ENCODE data around the gene MEGF10.
A peak's percentile ranks its signal among the peaks of the same experiment; 100 is the strongest.

The MEGF10 gene

DNA sequence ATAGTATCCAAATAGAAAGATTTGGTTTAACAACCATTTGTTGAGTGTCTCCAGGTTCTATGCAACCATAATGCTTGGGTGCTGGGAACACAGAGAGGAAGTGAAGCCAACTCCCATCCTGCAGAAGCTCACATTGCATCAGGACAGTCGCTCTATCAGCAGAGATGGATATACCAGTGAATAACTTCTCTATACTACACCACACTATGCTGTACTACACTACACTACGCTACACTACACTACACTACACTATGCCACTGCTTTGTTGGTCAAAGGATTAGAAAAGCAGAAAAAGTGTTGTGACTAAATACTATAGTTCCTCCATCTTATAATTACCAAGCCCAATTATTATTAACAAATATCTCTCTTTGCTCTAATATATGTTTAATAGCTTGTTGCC is 137.7 kb downstream of the MEGF10 start:
- Histone ChIP-seq H3K9me3 (ENCODE audit: control insufficient read depth, low read length) (no peaks in the 10 kb centered on the region), H4K91ac (ENCODE audit: low read length) (no peak overlapping the region), H3K23ac (ENCODE audit: low read length in 2 of 2) (no peak overlapping the region), H2BK15ac (ENCODE audit: low read depth, poor library complexity, severe bottlenecking) (no peak overlapping the region), H3K79me1 (replicated peaks; ENCODE audit: low read length, poor library complexity, severe bottlenecking) (no peaks in the 10 kb centered on the region), H2BK12ac (ENCODE audit: low read length in 2 of 2) (no peak overlapping the region), H3K36me3 (ENCODE audit: control insufficient read depth in 1 of 2, insufficient read depth in 2 of 2, low read depth in 1 of 2, low read length in 2 of 2) (no peaks in the 10 kb centered on the region), H3K4me2 (ENCODE audit: low read length, poor library complexity, severe bottlenecking) (no peak overlapping the region), H3K4me3 (ENCODE audit: insufficient read depth in 1 of 2, low read depth in 1 of 2, low read length in 2 of 2) (no peak overlapping the region), H2BK120ac (ENCODE audit: low read depth, low read length) (no peak overlapping the region), H4K8ac (ENCODE audit: low read length) (no peak overlapping the region), H2AK5ac (ENCODE audit: low read length, severe bottlenecking) (no peak overlapping the region), H3K27ac (ENCODE audit: low read length, poor library complexity, severe bottlenecking) (no peak overlapping the region), H3K27me3 (ENCODE audit: control insufficient read depth in 1 of 2, insufficient read depth in 1 of 2, low read length in 2 of 2) (no peaks in the 10 kb centered on the region), H2BK5ac (ENCODE audit: low read depth, low read length, poor library complexity, severe bottlenecking) (no peak overlapping the region), H3K4me1 (ENCODE audit: control insufficient read depth, insufficient read depth, low read depth, low read length) (peaks cover 2% of the 10 kb centered on the region), H3K14ac (ENCODE audit: low read length in 2 of 2) (no peak overlapping the region), H2AFZ (ENCODE audit: low read depth, low read length) (no peak overlapping the region), H3K9ac (ENCODE audit: low read length) (no peak overlapping the region), H3K18ac (ENCODE audit: low read depth in 1 of 2, low read length in 2 of 2) (no peak overlapping the region), H3K4ac (ENCODE audit: low read depth in 1 of 2, low read length in 2 of 2) (no peak overlapping the region)
- WGBS: 92% methylated on average over 2 of the region's 2 CpGs
- DNase-seq: no peak

DNA sequence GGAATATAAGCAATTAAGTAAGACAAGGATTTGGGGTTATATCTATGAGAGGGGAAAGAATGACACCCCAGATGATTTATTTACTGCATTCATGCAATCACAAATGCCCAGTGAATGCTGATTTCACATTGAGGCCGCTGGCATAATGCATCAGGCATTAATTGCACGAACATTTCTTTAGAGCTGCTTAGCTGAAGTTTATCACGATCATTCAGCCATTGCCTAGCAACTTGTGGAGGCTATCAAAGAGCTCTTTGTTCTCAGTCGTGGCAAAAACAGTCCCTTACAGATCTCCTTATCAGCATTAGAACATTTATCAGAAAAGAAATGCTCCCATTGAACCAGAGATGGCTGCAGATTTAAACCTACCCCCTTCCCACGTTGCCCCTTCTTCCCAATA is 138.2 kb downstream of the MEGF10 start:
- H2AK5ac ChIP-seq (ENCODE audit: low read length, severe bottlenecking): no peak overlapping the region
- 59% methylated on average over 4 of the region's 5 CpGs for WGBS

DNA sequence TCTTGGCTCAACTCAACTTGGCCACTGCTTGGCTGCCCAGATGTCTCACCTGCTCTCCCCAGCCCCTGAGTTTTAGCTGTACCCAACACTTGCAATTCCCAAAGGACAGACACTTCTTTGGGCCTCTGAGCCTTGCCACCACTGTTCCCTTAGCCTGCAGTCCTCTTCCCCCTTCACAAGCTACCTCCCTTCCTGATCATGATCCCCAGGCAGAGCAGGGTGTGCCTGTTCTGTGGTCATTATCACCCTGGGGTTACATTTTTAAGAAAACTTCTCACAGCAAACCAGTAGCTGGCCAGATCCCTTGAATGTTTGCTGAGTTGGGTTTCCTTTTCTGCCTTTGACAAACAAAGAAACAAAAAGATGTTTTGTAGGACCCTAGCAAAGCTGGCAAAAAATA is 139.3 kb downstream of the MEGF10 start:
- Histone ChIP-seq H2BK15ac (ENCODE audit: low read depth, poor library complexity, severe bottlenecking) (no peak overlapping the region), H3K27ac (ENCODE audit: low read length, poor library complexity, severe bottlenecking) (no peak overlapping the region), H3K23ac (ENCODE audit: low read length in 2 of 2) (no peak overlapping the region), H3K36me3 (ENCODE audit: control insufficient read depth in 1 of 2, insufficient read depth in 2 of 2, low read depth in 1 of 2, low read length in 2 of 2) (no peaks in the 10 kb centered on the region), H3K79me1 (replicated peaks; ENCODE audit: low read length, poor library complexity, severe bottlenecking) (no peaks in the 10 kb centered on the region), H3K9ac (ENCODE audit: low read length) (no peak overlapping the region), H4K91ac (ENCODE audit: low read length) (no peak overlapping the region), H3K4me2 (ENCODE audit: low read length, poor library complexity, severe bottlenecking) (no peak overlapping the region), H3K14ac (ENCODE audit: low read length in 2 of 2) (no peak overlapping the region), H3K4ac (ENCODE audit: low read depth in 1 of 2, low read length in 2 of 2) (no peak overlapping the region), H4K8ac (ENCODE audit: low read length) (peak overlapping the region; percentile 57), H3K27me3 (ENCODE audit: control insufficient read depth in 1 of 2, insufficient read depth in 1 of 2, low read length in 2 of 2) (no peaks in the 10 kb centered on the region), H3K9me3 (ENCODE audit: control insufficient read depth, low read length) (no peaks in the 10 kb centered on the region), H2AK5ac (ENCODE audit: low read length, severe bottlenecking) (no peak overlapping the region), H3K18ac (ENCODE audit: low read depth in 1 of 2, low read length in 2 of 2) (no peak overlapping the region), H2BK5ac (ENCODE audit: low read depth, low read length, poor library complexity, severe bottlenecking) (no peak overlapping the region), H2BK120ac (ENCODE audit: low read depth, low read length) (no peak overlapping the region), H2BK12ac (ENCODE audit: low read length in 2 of 2) (no peak overlapping the region), H2AFZ (ENCODE audit: low read depth, low read length) (no peak overlapping the region), H3K4me1 (ENCODE audit: control insufficient read depth, insufficient read depth, low read depth, low read length) (peaks cover 2% of the 10 kb centered on the region), H3K4me3 (ENCODE audit: insufficient read depth in 1 of 2, low read depth in 1 of 2, low read length in 2 of 2) (no peak overlapping the region)
- no peak for DNase-seq

More for the DNA sequence above, 138.2 kb downstream of the MEGF10 start:
- Histone ChIP-seq H2BK5ac (ENCODE audit: low read depth, low read length, poor library complexity, severe bottlenecking) (no peak overlapping the region), H4K91ac (ENCODE audit: low read length) (no peak overlapping the region), H3K4me1 (ENCODE audit: control insufficient read depth, insufficient read depth, low read depth, low read length) (peaks cover 2% of the 10 kb centered on the region), H2AFZ (ENCODE audit: low read depth, low read length) (no peak overlapping the region), H3K79me1 (replicated peaks; ENCODE audit: low read length, poor library complexity, severe bottlenecking) (no peaks in the 10 kb centered on the region), H3K4ac (ENCODE audit: low read depth in 1 of 2, low read length in 2 of 2) (no peak overlapping the region), H3K4me3 (ENCODE audit: insufficient read depth in 1 of 2, low read depth in 1 of 2, low read length in 2 of 2) (no peak overlapping the region), H3K27ac (ENCODE audit: low read length, poor library complexity, severe bottlenecking) (no peak overlapping the region), H3K9me3 (ENCODE audit: control insufficient read depth, low read length) (no peaks in the 10 kb centered on the region), H3K23ac (ENCODE audit: low read length in 2 of 2) (no peak overlapping the region), H4K8ac (ENCODE audit: low read length) (no peak overlapping the region), H3K9ac (ENCODE audit: low read length) (no peak overlapping the region), H3K14ac (ENCODE audit: low read length in 2 of 2) (no peak overlapping the region), H2BK120ac (ENCODE audit: low read depth, low read length) (no peak overlapping the region), H2BK15ac (ENCODE audit: low read depth, poor library complexity, severe bottlenecking) (no peak overlapping the region), H3K18ac (ENCODE audit: low read depth in 1 of 2, low read length in 2 of 2) (no peak overlapping the region), H3K36me3 (ENCODE audit: control insufficient read depth in 1 of 2, insufficient read depth in 2 of 2, low read depth in 1 of 2, low read length in 2 of 2) (no peaks in the 10 kb centered on the region), H3K27me3 (ENCODE audit: control insufficient read depth in 1 of 2, insufficient read depth in 1 of 2, low read length in 2 of 2) (no peaks in the 10 kb centered on the region), H3K4me2 (ENCODE audit: low read length, poor library complexity, severe bottlenecking) (no peak overlapping the region), H2BK12ac (ENCODE audit: low read length in 2 of 2) (no peak overlapping the region)
- no peak for DNase-seq

DNA sequence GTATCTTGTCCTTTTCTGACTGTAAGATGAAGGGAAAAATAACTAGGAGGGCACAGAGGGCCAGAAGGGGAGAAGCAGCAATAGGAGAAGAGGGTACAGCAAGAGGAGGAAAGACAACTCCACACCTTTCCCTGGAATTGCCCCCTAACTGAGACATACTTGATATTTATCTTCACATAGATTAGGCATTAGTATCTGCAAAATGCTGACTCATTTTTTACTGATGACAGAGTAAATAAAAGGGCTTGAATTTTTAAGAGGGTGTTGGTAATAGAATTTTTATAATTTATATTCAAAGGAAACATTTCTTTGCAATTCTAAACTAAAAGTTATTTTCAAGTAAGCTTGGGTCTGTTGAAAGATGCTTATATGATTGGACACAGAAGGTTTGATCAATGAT is 140.0 kb downstream of the MEGF10 start:
- H3K4me1 ChIP-seq (ENCODE audit: control insufficient read depth, insufficient read depth, low read depth, low read length): no peaks in the 10 kb centered on the region
- H3K4ac ChIP-seq (ENCODE audit: low read depth in 1 of 2, low read length in 2 of 2): no peak overlapping the region
- no peaks in the 10 kb centered on the region for H3K27me3 ChIP-seq (ENCODE audit: control insufficient read depth in 1 of 2, insufficient read depth in 1 of 2, low read length in 2 of 2)
- H3K18ac ChIP-seq (ENCODE audit: low read depth in 1 of 2, low read length in 2 of 2): no peak overlapping the region
- no peak overlapping the region for H2BK12ac ChIP-seq (ENCODE audit: low read length in 2 of 2)
- no peak overlapping the region for H3K4me3 ChIP-seq (ENCODE audit: insufficient read depth in 1 of 2, low read depth in 1 of 2, low read length in 2 of 2)
- no peak overlapping the region for H3K23ac ChIP-seq (ENCODE audit: low read length in 2 of 2)
- H3K27ac ChIP-seq (ENCODE audit: low read length, poor library complexity, severe bottlenecking): no peak overlapping the region
- no peak overlapping the region for H3K9ac ChIP-seq (ENCODE audit: low read length)
- H2AK5ac ChIP-seq (ENCODE audit: low read length, severe bottlenecking): no peak overlapping the region
- DNase-seq: no peak
- H4K8ac ChIP-seq (ENCODE audit: low read length): no peak overlapping the region
- H3K4me2 ChIP-seq (ENCODE audit: low read length, poor library complexity, severe bottlenecking): no peak overlapping the region
- H3K36me3 ChIP-seq (ENCODE audit: control insufficient read depth in 1 of 2, insufficient read depth in 2 of 2, low read depth in 1 of 2, low read length in 2 of 2): no peaks in the 10 kb centered on the region
- no peak overlapping the region for H2BK15ac ChIP-seq (ENCODE audit: low read depth, poor library complexity, severe bottlenecking)
- H3K79me1 ChIP-seq (replicated peaks; ENCODE audit: low read length, poor library complexity, severe bottlenecking): no peaks in the 10 kb centered on the region
- H4K91ac ChIP-seq (ENCODE audit: low read length): no peak overlapping the region
- no peak overlapping the region for H2AFZ ChIP-seq (ENCODE audit: low read depth, low read length)
- no peak overlapping the region for H2BK5ac ChIP-seq (ENCODE audit: low read depth, low read length, poor library complexity, severe bottlenecking)
- H3K14ac ChIP-seq (ENCODE audit: low read length in 2 of 2): no peak overlapping the region
- H3K9me3 ChIP-seq (ENCODE audit: control insufficient read depth, low read length): no peaks in the 10 kb centered on the region
- no peak overlapping the region for H2BK120ac ChIP-seq (ENCODE audit: low read depth, low read length)
